ENCODE measurements around the gene ADORA2A.

The ADORA2A gene

DNA sequence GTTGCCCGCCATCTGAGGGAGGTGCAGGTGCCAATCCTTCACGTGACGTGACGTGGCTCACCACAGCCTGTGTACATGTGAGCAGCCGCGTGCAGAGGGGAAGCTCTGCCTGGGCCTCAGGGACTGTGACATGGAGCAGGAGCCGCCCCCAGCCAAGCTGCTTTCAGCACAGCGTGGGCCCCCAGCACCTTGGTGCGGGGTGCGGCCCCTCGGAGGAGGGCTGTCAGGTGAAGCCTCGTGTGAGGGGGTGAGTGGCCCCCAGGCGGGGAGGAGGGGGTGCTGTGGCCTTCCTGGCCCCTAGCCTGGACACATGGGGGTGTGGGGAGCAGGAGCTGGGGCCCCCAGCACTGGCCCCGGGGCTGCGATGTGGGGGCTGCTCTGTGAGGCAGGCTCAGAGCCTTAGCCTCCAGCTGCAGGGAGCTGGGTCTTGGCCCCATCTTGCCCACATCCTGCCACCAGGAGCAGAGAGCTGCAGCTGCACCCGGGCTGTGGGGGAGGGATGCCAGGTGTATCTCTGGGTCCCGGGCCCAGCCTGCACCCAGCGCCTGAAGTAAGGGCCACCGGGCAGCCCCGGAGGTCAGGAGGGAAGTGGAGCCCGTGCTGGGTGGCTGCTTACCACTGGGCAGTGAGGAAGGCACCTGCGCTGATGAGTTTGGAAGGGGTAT lies at the start of gene ADORA2A:
Gene ADORA2A, plus strand, starts transcription at position 100 of the 665 bp plus-strand sequence. CDS start 5,806 bp downstream, outside the sequence.
- peaks cover 7% of the 10 kb centered on the region for H3K27me3 Mint-ChIP-seq (ENCODE audit: low read depth)
- H3K27ac Mint-ChIP-seq, result peak within 1 kb of the TSS; percentile 92
- H3K36me3 Mint-ChIP-seq (ENCODE audit: low read depth), result peaks cover 6% of the 10 kb centered on the region
- H3K4me3 Mint-ChIP-seq, result peak within 1 kb of the TSS; percentile 88
- H3K4me1 Mint-ChIP-seq (ENCODE audit: low read depth), result peaks cover 47% of the 10 kb centered on the region
- H3K9me3 Mint-ChIP-seq, result no peaks in the 10 kb centered on the region

DNA sequence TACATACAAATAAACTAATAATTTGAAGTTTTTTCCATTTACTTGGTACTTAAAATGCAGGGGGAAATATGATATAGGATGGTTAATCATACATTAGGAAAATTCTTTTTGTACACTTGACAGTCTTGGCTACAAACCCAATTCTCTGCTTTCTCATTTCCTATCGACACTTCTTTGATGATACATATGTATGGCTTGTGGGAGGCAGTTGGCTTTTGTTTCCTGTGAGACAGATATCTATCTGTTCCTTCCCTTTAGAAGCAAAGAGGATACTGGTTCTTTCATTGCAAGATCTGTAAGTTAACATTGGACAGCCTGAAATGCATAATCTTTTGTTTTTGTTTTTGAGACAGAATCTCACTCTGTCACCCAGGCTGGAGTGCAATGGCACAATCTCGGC lies 47.9 kb upstream of the ADORA2A start:
- Mint-ChIP-seq H3K4me3 (peak overlapping the region; percentile 1), H3K9me3 (peaks cover 5% of the 10 kb centered on the region), H3K27ac (peak overlapping the region; percentile 17), H3K27me3 (ENCODE audit: low read depth) (no peaks in the 10 kb centered on the region), H3K36me3 (ENCODE audit: low read depth) (peaks cover 27% of the 10 kb centered on the region), H3K4me1 (ENCODE audit: low read depth) (peaks cover 28% of the 10 kb centered on the region)

DNA sequence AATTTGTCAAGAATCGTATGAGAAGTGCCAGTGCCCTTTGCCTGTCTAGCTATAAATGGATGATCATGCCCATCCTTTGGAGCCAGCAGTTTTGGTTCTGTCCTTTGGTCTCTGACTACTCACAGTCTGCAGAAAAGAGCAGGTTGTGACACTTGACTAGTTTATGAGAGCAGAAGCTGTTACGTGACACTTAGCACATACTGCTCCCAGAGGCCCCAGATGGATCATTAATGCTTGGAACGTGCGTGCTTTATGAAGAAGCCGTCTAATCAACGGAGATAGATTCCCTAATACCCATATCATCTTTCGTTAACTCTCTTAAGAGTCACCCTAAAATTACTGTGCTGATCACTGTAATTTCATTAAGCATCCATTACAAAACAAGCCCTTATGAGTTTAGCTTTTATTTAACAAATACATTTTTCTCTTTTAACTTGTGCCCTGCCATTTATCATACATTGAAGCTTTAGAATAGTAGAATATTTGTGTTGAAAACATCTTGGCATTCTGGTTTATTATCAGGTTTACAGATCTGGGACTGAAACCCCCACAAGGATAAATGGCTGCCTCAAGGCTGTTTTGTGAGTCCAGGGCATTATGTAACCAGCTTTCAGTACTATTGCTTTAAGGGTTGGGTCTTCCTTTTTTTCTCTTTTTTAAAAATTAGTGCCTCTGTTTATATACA lies 47.0 kb upstream of the ADORA2A start:
- H3K27ac Mint-ChIP-seq, result peak overlapping the region; percentile 17
- no peaks in the 10 kb centered on the region for H3K27me3 Mint-ChIP-seq (ENCODE audit: low read depth)
- H3K36me3 Mint-ChIP-seq (ENCODE audit: low read depth), result peaks cover 20% of the 10 kb centered on the region
- H3K9me3 Mint-ChIP-seq, result no peaks in the 10 kb centered on the region
- H3K4me3 Mint-ChIP-seq, result no peak overlapping the region
- H3K4me1 Mint-ChIP-seq (ENCODE audit: low read depth), result peaks cover 26% of the 10 kb centered on the region

DNA sequence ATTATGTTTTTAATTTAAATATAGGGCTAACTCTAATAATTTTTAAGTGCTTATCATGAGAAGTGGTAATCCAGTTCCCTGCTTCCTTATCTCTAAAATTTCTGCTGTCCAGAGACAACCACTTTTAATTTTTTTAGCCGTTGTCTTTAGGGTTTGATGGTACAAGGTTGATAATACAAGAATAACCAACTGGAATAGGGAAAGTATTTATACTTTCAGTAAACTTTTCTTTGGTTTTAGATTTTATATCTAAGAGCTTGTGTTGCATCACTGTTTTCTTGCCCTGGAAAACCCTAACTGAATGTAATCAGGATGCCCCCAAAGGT lies 46.5 kb upstream of the ADORA2A start:
- Mint-ChIP-seq H3K4me1 (ENCODE audit: low read depth) (peaks cover 25% of the 10 kb centered on the region), H3K9me3 (no peaks in the 10 kb centered on the region)

DNA sequence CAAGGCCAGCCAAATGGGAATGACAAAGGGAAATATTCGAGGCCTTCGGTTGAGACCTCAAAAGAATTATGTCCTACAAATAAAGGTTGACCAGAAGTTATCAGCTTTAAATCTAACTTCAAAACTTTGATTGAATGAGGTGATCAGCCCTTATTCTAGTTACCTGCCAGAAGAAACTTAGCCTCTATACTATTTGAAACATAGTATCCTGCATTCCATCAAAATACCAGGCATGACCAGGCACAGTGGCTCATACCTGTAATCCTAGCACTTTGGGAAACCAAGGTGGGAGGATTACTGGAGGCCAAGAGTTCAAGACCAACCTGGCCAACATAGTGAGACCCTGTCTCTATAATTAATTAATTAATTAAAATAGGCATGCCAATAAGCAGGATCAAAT lies 44.3 kb upstream of the ADORA2A start:
- no peaks in the 10 kb centered on the region for H3K27me3 Mint-ChIP-seq (ENCODE audit: low read depth)
- no peak overlapping the region for H3K27ac Mint-ChIP-seq
- H3K9me3 Mint-ChIP-seq, result no peaks in the 10 kb centered on the region
- no peak overlapping the region for H3K4me3 Mint-ChIP-seq
- peaks cover 9% of the 10 kb centered on the region for H3K36me3 Mint-ChIP-seq (ENCODE audit: low read depth)
- peaks cover 15% of the 10 kb centered on the region for H3K4me1 Mint-ChIP-seq (ENCODE audit: low read depth)

More for the DNA sequence above, 46.5 kb upstream of the ADORA2A start:
- Mint-ChIP-seq H3K4me3 (no peak overlapping the region), H3K27me3 (ENCODE audit: low read depth) (no peaks in the 10 kb centered on the region), H3K27ac (no peak overlapping the region), H3K36me3 (ENCODE audit: low read depth) (peaks cover 18% of the 10 kb centered on the region)

DNA sequence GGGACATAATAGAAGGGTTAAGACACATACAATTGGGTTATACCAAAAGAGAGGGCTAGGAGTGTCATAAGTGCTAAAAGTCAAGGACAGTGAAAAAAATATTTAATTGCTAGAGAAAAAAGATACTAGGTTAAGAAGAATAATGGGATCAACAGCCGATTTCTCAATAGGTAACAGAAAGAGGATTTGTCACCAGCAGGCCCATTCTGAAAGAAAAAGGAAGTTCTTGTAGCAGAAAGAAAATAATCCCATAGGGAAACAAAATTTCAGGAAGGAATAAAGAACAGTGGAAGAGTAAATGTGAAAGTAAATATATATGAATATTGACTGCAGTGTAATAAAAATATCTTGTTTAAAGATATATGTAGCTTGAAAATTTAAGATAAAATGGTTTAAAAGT lies 43.3 kb upstream of the ADORA2A start:
- Mint-ChIP-seq H3K4me1 (ENCODE audit: low read depth) (peaks cover 15% of the 10 kb centered on the region), H3K27me3 (ENCODE audit: low read depth) (no peaks in the 10 kb centered on the region), H3K9me3 (no peaks in the 10 kb centered on the region), H3K36me3 (ENCODE audit: low read depth) (peaks cover 9% of the 10 kb centered on the region), H3K4me3 (no peak overlapping the region), H3K27ac (no peak overlapping the region)

DNA sequence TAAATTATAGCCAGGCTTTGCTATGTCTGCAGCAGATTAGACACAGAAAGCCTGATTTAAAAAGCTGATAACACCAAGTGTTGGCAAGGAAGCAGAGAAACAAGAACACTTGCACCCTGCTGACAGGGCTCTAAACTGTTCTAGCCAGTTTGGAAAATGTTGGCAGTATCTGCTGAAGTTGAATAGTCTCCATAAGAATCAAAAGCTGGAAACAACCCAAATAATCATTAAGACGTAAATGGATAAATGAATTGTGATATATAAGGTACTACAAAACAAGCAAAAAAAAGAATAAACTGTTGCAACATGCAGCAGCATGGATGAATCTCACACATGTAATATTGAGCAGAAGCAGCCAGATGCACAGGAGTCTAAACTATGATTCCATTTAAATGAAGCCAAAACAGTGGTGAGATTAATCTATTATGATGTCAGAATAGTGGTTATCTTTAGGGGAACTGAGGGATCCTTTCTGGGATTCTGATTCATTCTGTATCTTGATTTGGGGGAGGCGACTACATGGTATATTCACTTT lies 40.4 kb upstream of the ADORA2A start:
- H3K9me3 Mint-ChIP-seq, result no peaks in the 10 kb centered on the region

DNA sequence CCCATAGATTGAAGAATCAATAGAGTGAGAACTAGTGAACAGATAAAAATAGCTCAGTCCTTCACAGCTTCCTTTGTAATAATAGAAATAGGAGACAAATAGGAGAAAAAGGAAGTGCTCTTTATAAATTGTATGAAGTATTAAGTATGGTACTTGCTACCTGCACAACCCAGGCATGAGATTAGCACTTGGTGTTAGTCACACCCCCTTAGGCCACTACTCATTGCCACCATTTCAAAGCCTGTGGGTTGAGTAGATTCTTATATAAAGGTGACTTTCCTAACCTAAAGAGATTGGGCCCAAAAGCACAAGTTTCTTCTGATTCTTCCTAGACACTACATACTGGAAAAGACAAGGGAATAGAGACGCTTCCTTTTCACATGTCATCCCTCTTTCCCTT lies 37.7 kb upstream of the ADORA2A start:
- no peak overlapping the region for H3K4me3 Mint-ChIP-seq
- H3K4me1 Mint-ChIP-seq (ENCODE audit: low read depth), result peaks cover 25% of the 10 kb centered on the region
- H3K27me3 Mint-ChIP-seq (ENCODE audit: low read depth), result no peaks in the 10 kb centered on the region
- peaks cover 6% of the 10 kb centered on the region for H3K36me3 Mint-ChIP-seq (ENCODE audit: low read depth)
- no peaks in the 10 kb centered on the region for H3K9me3 Mint-ChIP-seq
- no peak overlapping the region for H3K27ac Mint-ChIP-seq

More for the DNA sequence above, 40.4 kb upstream of the ADORA2A start:
- Mint-ChIP-seq H3K27me3 (ENCODE audit: low read depth) (no peaks in the 10 kb centered on the region), H3K36me3 (ENCODE audit: low read depth) (peaks cover 6% of the 10 kb centered on the region), H3K4me3 (no peak overlapping the region), H3K4me1 (ENCODE audit: low read depth) (peaks cover 15% of the 10 kb centered on the region), H3K27ac (no peak overlapping the region)

DNA sequence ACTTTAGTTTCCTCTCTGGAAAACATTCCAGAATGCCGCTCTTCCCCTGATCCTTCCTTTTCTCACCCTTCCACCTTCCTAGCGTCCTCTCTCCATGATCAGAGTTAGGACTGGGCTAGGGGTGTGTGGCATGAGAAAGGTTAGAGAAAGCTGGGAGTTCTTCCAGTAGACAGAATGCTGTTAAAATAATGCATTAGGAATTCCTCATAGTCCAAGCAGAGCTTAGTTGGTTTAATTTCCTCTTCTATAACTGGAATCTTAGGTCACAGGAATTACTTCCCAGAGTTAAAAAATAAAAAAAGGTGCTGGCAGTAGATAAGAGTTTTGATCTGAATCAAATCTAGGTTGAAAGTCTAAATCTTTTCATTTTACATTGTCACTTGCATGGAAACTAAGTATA lies 37.2 kb upstream of the ADORA2A start:
- Mint-ChIP-seq H3K27ac (no peak overlapping the region), H3K4me1 (ENCODE audit: low read depth) (peaks cover 25% of the 10 kb centered on the region), H3K27me3 (ENCODE audit: low read depth) (no peaks in the 10 kb centered on the region), H3K4me3 (no peak overlapping the region), H3K9me3 (no peaks in the 10 kb centered on the region), H3K36me3 (ENCODE audit: low read depth) (peaks cover 8% of the 10 kb centered on the region)

DNA sequence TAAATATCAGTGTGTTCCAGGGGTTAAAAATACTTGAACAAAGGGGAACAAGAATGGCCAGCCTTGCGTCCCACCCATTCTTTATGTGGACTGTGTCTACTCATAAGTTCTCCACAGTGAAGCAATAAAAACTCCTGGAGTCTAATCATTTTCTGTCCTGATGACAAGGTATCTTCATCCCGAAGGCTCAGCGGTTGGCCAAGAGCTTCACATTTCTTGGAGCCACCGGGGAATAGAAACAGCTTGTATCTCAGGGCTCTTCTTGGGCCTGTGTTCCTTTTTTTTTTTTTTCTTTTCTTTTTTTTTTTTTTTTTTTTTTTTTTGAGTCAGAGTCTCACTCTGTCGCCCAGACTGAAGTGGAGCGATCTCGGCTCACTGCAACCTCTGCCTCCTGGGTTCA lies 36.8 kb upstream of the ADORA2A start:
- Mint-ChIP-seq H3K36me3 (ENCODE audit: low read depth) (peaks cover 8% of the 10 kb centered on the region), H3K4me3 (no peak overlapping the region), H3K4me1 (ENCODE audit: low read depth) (peaks cover 25% of the 10 kb centered on the region), H3K27me3 (ENCODE audit: low read depth) (no peaks in the 10 kb centered on the region), H3K27ac (no peak overlapping the region), H3K9me3 (no peaks in the 10 kb centered on the region)

DNA sequence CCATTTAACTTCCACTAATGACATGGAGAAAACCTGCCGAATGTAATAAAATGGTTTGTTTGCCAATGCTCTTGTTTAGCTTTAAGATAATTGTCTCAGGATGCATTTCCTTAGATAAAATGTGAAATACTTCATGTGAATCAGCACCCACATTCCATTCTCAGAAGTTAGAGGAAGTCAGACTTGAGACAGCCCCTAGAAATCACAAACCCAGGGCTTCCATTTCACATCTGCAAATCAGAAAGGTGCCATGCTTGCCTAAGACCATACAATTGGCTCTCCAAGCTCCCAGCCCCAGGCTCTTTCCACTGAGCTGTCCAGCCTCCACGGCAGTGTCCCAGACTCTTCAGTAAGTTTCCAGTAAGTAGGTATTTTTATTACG lies 35.6 kb upstream of the ADORA2A start:
- Mint-ChIP-seq H3K27me3 (ENCODE audit: low read depth) (no peaks in the 10 kb centered on the region), H3K36me3 (ENCODE audit: low read depth) (peaks cover 6% of the 10 kb centered on the region), H3K9me3 (no peaks in the 10 kb centered on the region), H3K4me1 (ENCODE audit: low read depth) (peaks cover 25% of the 10 kb centered on the region), H3K27ac (peak overlapping the region; percentile 45), H3K4me3 (peak overlapping the region; percentile 21)

DNA sequence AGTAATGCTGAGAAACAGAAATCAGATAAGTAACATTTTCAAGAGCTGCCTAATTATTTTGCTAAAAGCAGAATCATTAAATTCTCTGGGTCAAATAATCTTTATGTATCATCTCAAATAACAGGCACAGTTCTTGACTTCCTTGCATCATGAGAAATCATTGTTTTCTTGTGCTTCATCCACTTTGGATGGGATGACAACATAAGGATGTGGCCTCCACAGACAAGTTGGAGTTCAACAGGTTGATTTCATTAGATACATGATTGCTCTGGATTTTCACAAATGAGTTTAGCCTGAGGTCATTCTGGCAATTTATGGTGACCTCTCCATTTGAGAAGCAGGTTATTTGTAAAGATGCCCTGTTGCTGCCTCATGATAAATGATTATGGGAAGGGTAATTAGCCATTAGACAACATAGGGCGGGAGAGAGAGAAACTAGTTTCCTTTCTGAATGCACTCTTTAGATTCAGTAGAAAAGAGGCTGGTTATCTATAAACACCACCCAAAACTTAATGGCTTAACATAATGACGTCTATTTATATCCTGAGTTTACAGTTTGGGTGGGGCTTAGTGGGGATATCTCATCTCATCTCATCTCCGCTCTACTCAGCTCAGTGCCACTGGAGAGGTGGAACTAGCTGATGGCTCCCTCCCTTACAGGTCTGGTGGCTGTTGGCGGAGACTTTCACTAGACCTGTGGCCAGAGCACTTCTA lies 35.0 kb upstream of the ADORA2A start:
- Mint-ChIP-seq H3K27me3 (ENCODE audit: low read depth) (no peaks in the 10 kb centered on the region), H3K27ac (peak overlapping the region; percentile 45), H3K4me3 (peak overlapping the region; percentile 21), H3K36me3 (ENCODE audit: low read depth) (peaks cover 6% of the 10 kb centered on the region), H3K4me1 (ENCODE audit: low read depth) (peaks cover 25% of the 10 kb centered on the region), H3K9me3 (no peaks in the 10 kb centered on the region)

DNA sequence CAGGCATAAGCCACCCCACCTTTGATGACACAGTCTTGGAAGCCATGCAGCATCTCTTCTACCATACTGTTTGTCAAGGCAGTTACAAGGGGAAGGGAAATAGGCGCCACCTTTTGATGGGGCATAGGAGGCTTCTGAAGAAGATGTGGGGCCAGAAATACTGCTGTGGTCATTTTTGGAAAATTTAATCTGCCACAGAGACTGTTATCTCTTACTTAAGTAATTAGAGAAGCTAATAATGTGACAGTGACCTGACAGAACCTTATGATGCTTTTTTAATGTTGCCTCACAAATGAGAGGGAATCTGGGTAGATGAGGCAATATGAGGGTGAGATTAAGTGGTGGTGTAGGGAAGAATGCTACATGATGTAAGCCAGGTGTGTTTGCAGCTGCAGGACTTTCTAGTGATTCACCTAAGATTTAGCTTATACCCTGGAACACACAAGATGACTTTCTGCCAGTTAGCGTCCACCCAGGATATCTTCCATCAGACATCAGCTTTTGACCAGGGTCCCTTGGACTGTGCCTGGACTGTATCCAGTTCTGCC lies 34.3 kb upstream of the ADORA2A start:
- Mint-ChIP-seq H3K27me3 (ENCODE audit: low read depth) (no peaks in the 10 kb centered on the region), H3K36me3 (ENCODE audit: low read depth) (peaks cover 9% of the 10 kb centered on the region)

DNA sequence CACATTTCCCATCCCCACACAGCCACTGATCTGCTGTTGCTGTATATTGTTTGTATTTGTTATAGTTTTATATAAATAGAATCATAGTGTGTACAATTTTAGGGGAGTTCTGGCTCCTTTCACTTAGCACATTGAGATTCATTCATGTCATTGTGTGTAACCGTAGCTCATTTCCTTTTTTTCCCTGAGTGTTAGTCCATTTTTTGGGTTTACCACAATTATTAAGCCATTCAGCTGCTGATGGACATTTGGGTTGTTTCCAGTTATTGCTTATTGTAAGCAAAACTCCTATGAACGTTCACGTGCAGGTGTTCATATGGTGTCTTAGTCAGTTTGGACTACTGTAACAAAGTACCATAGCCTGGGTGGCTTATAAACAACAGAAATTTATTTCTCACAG lies 33.6 kb upstream of the ADORA2A start:
- Mint-ChIP-seq H3K9me3 (no peaks in the 10 kb centered on the region), H3K4me1 (ENCODE audit: low read depth) (peaks cover 36% of the 10 kb centered on the region), H3K36me3 (ENCODE audit: low read depth) (peaks cover 12% of the 10 kb centered on the region), H3K27me3 (ENCODE audit: low read depth) (no peaks in the 10 kb centered on the region), H3K4me3 (no peak overlapping the region), H3K27ac (no peak overlapping the region)

More for the DNA sequence above, 34.3 kb upstream of the ADORA2A start:
- no peak overlapping the region for H3K27ac Mint-ChIP-seq
- no peaks in the 10 kb centered on the region for H3K9me3 Mint-ChIP-seq
- H3K4me1 Mint-ChIP-seq (ENCODE audit: low read depth), result peaks cover 30% of the 10 kb centered on the region
- H3K4me3 Mint-ChIP-seq, result no peak overlapping the region

Measured in T-helper 1 cell treated with Interleukin-12 subunit alpha and Interleukin-12 subunit beta and Interleukin-4 antibody, amounts not matched to agents 30 μg/mL and 1 μg/mL, for 36 hours (primary cell).